ENCODE results near the gene SULT4A1. TPM values are rescaled to one million over a fixed set of nuclear protein-coding genes. Genes with fewer than 3 reads are reported as not detected.

The SULT4A1 gene
- total RNA-seq, 2 experiments from 2014 or later: not detected

- DNase-seq (peak; percentile 7), ATAC-seq (no peak)
- peak overlapping the region; percentile 92 for H3K4me3 Mint-ChIP-seq
- intact Hi-C loops (cut with micrococcal nuclease): no loop called here
- ChIA-PET CTCF (interaction anchor here (0.7 to 1.7 kb wide), 2 partner anchors 72 to 423 kb away, joined by 4 to 6 read pairs; no protein-coding TSS in a partner anchor), POLR2A (no interaction called here)
- TF ChIP-seq CTCF (IDR thresholded peaks at IDR 0.05): no peak
- peak overlapping the region; percentile 89 for H3K27ac Mint-ChIP-seq
- H3K36me3 Mint-ChIP-seq (ENCODE audit: low read depth): peaks cover 22% of the 10 kb centered on the region
- H3K9me3 Mint-ChIP-seq: no peaks in the 10 kb centered on the region
- no peaks in the 10 kb centered on the region for H3K27me3 Mint-ChIP-seq
- H3K4me1 Mint-ChIP-seq (ENCODE audit: low read depth): peaks cover 22% of the 10 kb centered on the region
Measured at GRCh38 chr22:43811777-43812148, 50.5 kb downstream of the SULT4A1 start.

GRCh38 chr22:43802897-43803495 is 59.3 kb downstream of the SULT4A1 start:
- H3K36me3 Mint-ChIP-seq (ENCODE audit: low read depth): no peaks in the 10 kb centered on the region
- H3K27me3 Mint-ChIP-seq: peaks cover 16% of the 10 kb centered on the region
- CTCF ChIA-PET: no interaction called here

GRCh38 chr22:43800970-43801369 is 61.3 kb downstream of the SULT4A1 start:
- DNase-seq: no peak
- Mint-ChIP-seq H3K27ac (no peak overlapping the region), H3K27me3 (peaks cover 21% of the 10 kb centered on the region), H3K36me3 (ENCODE audit: low read depth) (no peaks in the 10 kb centered on the region), H3K4me3 (no peak overlapping the region), H3K4me1 (ENCODE audit: low read depth) (no peaks in the 10 kb centered on the region), H3K9me3 (peaks cover 10% of the 10 kb centered on the region)
- TF ChIP-seq CTCF (IDR thresholded peaks at IDR 0.05): no peak
- ChIA-PET CTCF (no interaction called here), POLR2A (no interaction called here)
- no peak for ATAC-seq
- intact Hi-C loops (cut with micrococcal nuclease): no loop called here

More at GRCh38 chr22:43802897-43803495, 59.3 kb downstream of the SULT4A1 start:
- Mint-ChIP-seq H3K4me1 (ENCODE audit: low read depth) (no peaks in the 10 kb centered on the region), H3K27ac (no peak overlapping the region), H3K9me3 (peaks cover 10% of the 10 kb centered on the region), H3K4me3 (no peak overlapping the region)
- intact Hi-C loops (cut with micrococcal nuclease): no loop called here
- DNase-seq: no peak
- no peak for ATAC-seq
- POLR2A ChIA-PET: no interaction called here
- TF ChIP-seq CTCF (IDR thresholded peaks at IDR 0.05): no peak

GRCh38 chr22:43798492-43798891 is 63.8 kb downstream of the SULT4A1 start:
- no peak for TF ChIP-seq CTCF (IDR thresholded peaks at IDR 0.05)
- Mint-ChIP-seq H3K36me3 (ENCODE audit: low read depth) (no peaks in the 10 kb centered on the region), H3K9me3 (peaks cover 10% of the 10 kb centered on the region), H3K4me1 (ENCODE audit: low read depth) (no peaks in the 10 kb centered on the region), H3K4me3 (no peak overlapping the region), H3K27me3 (peaks cover 19% of the 10 kb centered on the region), H3K27ac (no peak overlapping the region)
- ChIA-PET CTCF (no interaction called here), POLR2A (no interaction called here)
- intact Hi-C loops (cut with micrococcal nuclease): no loop called here
- DNase-seq (no peak), ATAC-seq (no peak)

- ATAC-seq: no peak
- Mint-ChIP-seq H3K27ac (no peak overlapping the region), H3K4me1 (ENCODE audit: low read depth) (no peaks in the 10 kb centered on the region), H3K4me3 (no peak overlapping the region), H3K36me3 (ENCODE audit: low read depth) (no peaks in the 10 kb centered on the region), H3K27me3 (peaks cover 13% of the 10 kb centered on the region), H3K9me3 (peaks cover 10% of the 10 kb centered on the region)
- DNase-seq: no peak
- TF ChIP-seq CTCF (IDR thresholded peaks at IDR 0.05): no peak
- POLR2A ChIA-PET: no interaction called here
- intact Hi-C loops (cut with micrococcal nuclease): no loop called here
- CTCF ChIA-PET: interaction anchor here (0.8 kb wide), 1 partner anchor 65 kb away, joined by 3 read pairs; no protein-coding TSS in a partner anchor
Measured at GRCh38 chr22:43796567-43796966, 65.7 kb downstream of the SULT4A1 start.

Data from activated CD8-positive, alpha-beta T cell treated with anti-CD3 and anti-CD28 coated beads for 36 hours (primary cell).